Right hindlimb (tissue), 1 donor: ENCODE measurements around the gene IQCH.
A peak's percentile ranks its signal among the peaks of the same experiment; 100 is the strongest.

Experiments
- DNase-seq: peaks from one replicate; pipeline ENCODE4 v3.0.0-alpha.2; 2018

Gene IQCH

DNA sequence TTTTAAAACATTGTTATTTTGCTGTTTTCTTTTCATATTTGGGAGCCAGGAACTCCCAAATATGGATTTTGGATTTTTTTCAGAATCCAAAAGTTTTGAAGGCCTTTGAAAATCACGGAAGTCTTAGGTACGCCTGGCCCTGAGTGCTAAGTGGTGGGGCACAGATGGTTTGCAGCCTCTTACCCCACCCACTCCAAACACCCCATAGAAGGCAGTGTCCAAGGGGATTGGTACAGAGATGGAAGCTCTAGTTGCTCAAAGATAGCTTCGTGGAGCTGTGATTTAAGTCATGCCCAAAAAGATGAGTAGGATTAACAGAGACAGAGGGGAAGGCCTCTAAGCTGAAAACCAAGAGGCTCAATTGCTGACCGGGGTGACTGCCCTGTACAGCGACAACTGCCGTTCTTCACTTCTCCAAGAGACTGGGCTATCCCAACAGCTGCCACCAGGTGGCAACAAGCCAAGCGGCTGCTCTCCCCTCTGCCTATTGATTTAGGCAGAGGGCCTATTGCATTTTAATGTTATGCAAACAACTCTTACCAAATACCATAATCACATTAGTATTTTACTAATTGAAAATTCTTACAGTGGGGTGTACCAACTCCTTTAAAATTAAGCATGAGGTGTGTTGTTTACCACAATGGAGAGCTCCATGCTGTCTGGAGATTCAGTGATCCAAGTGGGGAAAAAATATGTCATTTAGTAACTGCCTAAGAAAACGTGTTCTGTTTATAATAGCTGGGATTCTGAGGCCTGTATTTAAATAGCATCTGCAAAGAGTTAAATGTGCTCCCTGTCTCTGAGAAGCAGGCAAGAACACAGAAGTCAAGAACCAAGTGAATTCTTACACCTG lies 202.3 kb downstream of the IQCH start:
- peak; percentile 80 for DNase-seq

GRCh38 chr15:67458331-67459029 lies 203.9 kb downstream of the IQCH start:
- no peak for DNase-seq

GRCh38 chr15:67460521-67460920 lies 205.9 kb downstream of the IQCH start:
- no peak for DNase-seq

DNA sequence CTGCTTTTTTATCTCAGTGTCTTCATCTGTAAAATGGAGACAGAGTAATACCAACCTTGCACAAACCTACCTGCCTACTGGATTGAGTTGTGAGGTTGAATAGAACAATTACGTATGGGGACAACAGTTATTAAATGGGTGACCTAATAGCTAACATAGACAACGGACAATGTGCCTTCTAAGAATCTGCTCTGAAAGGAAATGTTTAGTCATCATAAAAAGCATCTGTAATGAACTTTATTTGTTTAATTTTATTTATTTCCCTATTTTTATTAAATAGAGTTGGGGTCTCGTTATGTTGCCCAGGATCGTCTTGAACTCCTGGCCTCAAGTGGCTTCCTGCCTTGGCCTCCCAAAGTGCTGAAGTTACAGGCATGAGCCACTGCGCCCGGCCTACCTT lies 207.1 kb downstream of the IQCH start:
- no peak for DNase-seq

DNA sequence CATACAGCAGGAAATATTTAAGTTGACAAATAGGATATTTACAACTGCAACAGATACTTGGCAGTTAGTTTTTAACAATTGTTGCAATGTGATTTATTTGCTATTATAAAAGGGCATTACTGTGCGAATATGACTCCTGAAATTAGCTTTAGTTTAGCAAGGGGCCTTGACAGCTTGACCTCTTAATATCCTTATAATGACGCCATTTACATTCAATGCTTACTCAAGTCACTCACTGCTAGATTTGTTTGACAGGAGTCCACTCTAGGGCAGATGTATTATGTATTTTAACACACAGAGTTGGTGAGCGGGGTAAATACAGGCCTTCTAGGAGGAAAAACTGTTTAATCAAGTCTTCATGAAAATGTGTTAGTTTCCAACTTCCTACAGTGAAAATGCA lies 208.3 kb downstream of the IQCH start:
- DNase-seq: no peak

DNA sequence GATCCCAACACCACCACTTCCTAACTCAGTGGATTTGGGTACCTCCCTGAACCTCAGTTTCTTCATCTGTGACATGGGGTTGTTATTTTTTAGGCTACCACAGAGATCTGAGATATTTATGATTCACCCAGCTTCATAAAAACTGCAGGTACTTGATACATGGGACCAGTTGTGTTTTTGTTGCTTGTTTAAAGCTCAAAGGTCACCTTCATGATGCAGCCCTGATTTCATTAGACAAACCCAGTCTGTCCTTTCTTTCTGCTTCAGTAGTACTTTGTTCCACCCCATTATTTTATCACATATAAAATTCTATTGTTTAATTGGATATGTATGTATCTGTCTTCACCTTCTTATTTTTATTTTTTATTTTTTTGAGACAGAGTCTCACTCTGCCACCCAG lies 208.9 kb downstream of the IQCH start:
- DNase-seq: no peak

GRCh38 chr15:67465196-67465952 lies 210.8 kb downstream of the IQCH start:
- DNase-seq: no peak

DNA sequence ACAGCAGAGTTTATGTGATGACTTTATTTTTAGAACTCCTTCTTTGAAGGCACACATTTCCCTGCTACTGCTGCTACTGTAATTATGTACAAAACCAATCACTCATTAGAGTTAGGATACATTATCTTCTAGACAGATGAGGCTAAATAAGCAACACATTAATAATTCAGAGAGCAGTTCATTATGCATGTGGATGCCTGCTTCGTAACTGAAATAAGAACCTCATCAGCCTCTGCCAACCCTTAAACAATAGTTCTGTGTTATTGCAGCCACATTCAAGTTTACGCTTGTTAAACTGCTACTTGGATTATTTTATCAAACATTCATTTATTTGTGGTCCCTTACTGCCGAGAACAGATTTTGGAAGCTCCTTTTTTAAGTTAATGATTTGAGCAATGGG lies 213.8 kb downstream of the IQCH start:
- no peak for DNase-seq

GRCh38 chr15:67469680-67470079 lies 215.1 kb downstream of the IQCH start:
- no peak for DNase-seq

GRCh38 chr15:67472957-67473356 lies 218.4 kb downstream of the IQCH start:
- no peak for DNase-seq

- no peak for DNase-seq
Observed at GRCh38 chr15:67474405-67475110, 220.0 kb downstream of the IQCH start.

DNA sequence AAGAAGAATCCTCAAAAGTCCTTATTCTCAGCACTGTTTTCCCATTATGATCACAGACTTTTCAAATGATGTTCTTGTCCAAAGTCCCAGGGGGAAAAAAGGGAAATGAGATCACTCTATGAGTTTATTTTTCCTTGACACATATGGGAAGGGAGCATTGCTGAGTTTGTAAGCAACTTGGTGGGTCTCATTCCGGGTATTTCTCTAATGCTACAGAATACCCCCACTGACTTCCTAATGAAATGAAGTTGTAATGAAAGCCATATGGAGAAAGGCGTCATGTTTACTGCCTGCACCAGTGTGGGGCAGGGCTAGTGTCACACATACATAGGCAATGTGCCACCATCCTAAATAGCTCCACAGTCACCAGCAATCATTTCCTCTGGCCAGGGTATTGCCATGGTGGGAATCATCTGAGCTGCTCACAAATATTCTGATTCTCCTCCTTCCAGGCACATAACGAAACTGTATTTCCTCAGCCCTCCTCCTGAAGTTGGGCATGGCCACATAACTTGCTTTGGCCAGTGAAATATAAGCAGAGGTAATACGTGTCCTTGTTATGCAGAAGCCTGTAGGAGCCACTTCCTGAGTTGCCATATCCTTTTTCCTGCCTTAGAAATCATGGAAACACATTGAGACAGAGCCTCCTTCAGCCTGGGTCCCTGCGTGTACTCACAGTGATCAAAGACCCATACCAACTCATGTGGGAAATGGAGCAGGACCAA lies 225.4 kb downstream of the IQCH start:
- DNase-seq: no peak

DNA sequence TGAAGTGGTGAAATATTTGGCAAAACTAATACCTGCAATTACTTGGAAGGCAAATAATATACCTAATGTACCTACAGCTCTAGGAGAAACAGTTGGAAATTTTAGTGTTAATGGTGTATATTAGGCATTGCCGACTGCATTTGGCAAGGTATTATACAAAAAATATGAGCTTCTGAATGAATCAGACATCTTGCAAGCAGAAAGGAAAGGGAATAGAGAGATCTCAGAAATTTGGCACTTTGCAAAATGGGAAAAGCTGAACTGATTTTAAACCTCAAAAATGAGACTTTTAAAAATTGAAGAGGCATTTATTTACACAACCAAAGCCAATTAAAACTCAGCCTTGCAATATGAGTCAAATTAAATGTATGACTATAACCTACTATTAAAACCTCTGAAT lies 226.2 kb downstream of the IQCH start:
- no peak for DNase-seq

GRCh38 chr15:67481680-67482079 lies 227.1 kb downstream of the IQCH start:
- DNase-seq: no peak

DNA sequence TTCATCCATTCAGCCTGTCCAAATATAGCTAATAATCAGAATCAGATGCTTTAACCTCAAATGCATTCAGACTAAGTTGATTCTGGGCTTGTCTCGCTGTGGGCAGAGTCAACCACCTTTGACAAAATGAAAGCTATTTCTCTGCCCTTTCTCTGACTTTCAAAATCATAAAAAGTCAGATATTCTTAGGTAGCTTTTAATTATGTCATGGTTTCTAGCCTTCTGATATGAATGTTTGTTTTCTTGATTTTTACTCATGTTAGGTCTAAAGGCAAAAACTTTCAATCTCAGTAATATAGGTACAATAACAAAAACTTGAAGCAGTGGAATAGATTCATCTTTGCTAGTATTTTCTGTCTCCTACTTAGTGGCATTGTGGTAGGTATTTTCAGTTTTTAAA lies 241.0 kb downstream of the IQCH start:
- DNase-seq: no peak

GRCh38 chr15:67501177-67501835 lies 246.7 kb downstream of the IQCH start:
- DNase-seq: no peak

GRCh38 chr15:67501836-67502461 lies 247.4 kb downstream of the IQCH start:
- no peak for DNase-seq

DNA sequence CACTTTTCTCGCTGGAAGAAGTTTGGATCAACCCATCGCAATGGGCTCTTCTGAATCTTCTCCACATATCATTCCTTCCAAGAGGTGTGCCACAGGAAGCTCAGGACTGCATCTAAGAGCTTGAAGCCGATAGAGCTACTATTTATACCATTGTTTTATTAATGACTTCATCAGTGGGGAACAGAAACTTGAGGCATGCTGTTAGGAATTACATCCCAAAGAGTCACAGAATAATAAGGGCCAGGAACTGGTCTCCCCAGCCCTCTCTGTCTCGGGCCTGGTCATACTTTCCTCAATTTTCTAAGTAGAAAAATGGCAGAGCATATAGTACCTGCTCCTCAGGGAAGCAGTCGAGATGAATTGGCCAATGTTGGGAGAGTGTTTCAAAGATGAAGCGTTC lies 249.5 kb downstream of the IQCH start:
- DNase-seq: no peak

DNA sequence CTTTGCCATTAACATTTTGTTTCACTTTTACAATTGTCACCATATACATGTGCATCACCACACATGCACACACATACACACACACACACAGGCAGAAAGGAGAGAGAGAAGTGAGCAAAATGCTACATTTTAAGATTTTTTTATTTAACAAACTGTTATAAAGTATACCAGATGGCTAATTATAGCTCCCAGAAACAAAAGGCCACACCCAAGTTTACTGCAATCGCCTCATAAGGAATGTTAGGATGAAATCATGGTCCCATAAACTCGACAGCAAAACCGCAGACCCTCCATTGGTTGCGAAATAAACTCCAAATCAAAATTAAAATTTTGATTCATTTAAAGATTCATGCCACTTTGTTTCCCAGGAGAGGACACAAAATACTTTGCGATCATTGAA lies 250.2 kb downstream of the IQCH start:
- DNase-seq: no peak

DNA sequence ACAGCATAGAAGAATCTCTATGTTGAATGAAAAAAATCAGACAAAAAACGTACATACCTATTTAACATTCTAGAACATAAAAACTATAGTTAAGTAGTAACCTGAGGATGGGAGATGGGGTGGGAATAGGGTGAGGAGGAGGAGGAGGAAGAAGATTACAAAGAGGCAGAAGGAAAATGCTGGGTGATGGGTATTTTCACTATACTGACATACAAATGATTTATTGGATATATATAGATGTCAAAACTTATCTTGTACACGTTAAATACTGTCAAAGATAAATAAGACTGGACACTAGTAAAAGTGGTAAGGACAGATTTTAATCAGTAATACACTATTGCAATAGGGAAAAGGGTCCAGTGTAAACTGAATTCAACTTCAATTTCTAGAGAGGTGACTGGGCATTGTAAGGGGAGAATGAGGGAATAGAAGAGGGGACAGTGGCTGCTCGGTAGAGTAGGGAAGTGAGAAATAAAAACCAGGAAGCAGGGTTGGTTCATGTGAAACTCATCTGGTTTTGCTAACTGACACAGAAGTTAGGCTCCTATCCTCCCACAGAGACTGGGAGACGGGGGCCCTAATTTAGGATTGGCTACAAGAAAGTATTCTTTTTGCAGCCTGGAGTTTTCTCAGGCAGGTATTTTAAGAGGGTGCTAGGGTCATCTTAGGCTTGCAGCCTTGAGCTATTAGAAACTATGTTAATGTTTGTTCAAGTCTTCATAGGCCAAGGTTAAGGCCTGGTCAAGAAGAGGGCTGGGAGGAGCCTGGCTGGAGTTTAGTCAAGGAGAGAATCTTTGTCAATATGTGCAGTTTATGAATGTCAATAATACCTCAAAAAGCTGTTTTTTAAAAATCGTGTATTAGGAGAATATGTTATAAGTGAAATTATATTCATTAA lies 251.3 kb downstream of the IQCH start:
- no peak for DNase-seq
